Sigmoid colon (tissue), 7 donors: Measurements from ENCODE around the gene SLC9A5. TPM values are rescaled to one million over a fixed set of nuclear protein-coding genes. Genes with fewer than 3 reads are reported as not detected.

Experiments used
- DNase-seq: peaks from one replicate; pipeline ENCODE4 v3.0.0-alpha.2; 2019
- H3K27ac ChIP-seq, 4 donors: fragments of 200-600 bp; sonication (generic); one replicate each; pipeline ENCODE4 v1.5.1; 2016 to 2019; ENCODE audit warnings: mild to moderate bottlenecking in 1 of 4
- H3K27me3 ChIP-seq, 3 donors: fragments of 200-600 bp; sonication (generic); one replicate each; pipeline ENCODE4 v1.5.1; 2019; ENCODE audit warnings: mild to moderate bottlenecking in 1 of 3
- H3K36me3 ChIP-seq, 4 donors: fragments of 200-600 bp; sonication (generic); one replicate each; pipeline ENCODE4 v1.5.1; 2016 to 2019
- H3K4me1 ChIP-seq, 4 donors: fragments of 200-600 bp; sonication (generic); one replicate each; pipeline ENCODE4 v1.5.1; 2017 to 2019
- H3K4me3 ChIP-seq, 4 donors: fragments of 200-600 bp; sonication (generic); one replicate each; pipeline ENCODE4 v1.5.1; 2017 to 2019; ENCODE audit warnings: mild to moderate bottlenecking in 2 of 4, moderate library complexity in 1 of 4
- H3K9me3 ChIP-seq, 4 donors: fragments of 200-600 bp in 3 of 4; sonication (generic) in 3 of 4; one replicate each; pipeline versions ENCODE4 v1.5.1 to v1.6.1; 2013 to 2019
- EP300 ChIP-seq, 4 donors: sonication (generic); formaldehyde crosslinking; IDR thresholded peaks; one replicate each; pipeline ENCODE4 v1.6.1; 2017; ENCODE audit warnings: antibody characterized with exemption in 4 of 4
- POLR2A ChIP-seq, 2 donors: fragments of 450-650 bp; IDR thresholded peaks; one replicate each; pipeline ENCODE4 v1.6.1; 2016; ENCODE audit warnings: antibody characterized with exemption in 2 of 2, mild to moderate bottlenecking in 2 of 2, moderate library complexity in 2 of 2
- POLR2AphosphoS5 ChIP-seq, 4 donors: sonication (generic); formaldehyde crosslinking; IDR thresholded peaks; one replicate each; pipeline ENCODE4 v1.6.1; 2017; ENCODE audit warnings: antibody characterized with exemption in 4 of 4
- WGBS, 2 donors: extraction: QIAGEN DNeasy Blood & Tissue Kit; methylation state at CpG; one replicate each; pipeline ENCODE4 v1.1.7; 2013; 5-methylcytosine and 5-hydroxymethylcytosine counted together
- intact Hi-C: fragments of 100-400 bp; cut with DNase I; formaldehyde crosslinking; loops from one replicate; pipeline ENCODE4 v1.15.1; 2023
- polyA plus RNA-seq, 3 donors: library from polyadenylated mRNA; stranded (reverse); fragments of 200-250 nt; gene quantifications; one replicate each; pipeline ENCODE4 v1.2.3, GENCODE V29; 2013
- total RNA-seq, 4 donors: library from RNA; depleted of rRNA; stranded (reverse); fragments of >200 nt; gene quantifications; one replicate each; pipeline ENCODE4 v1.1.0, GENCODE V29; 2016
- TF ChIP-seq, protein P1 (sequence below), 4 experiments: fragments of 450-650 bp in 3 of 4; fragments of 200-600 bp in 1 of 4; IDR thresholded peaks; one replicate each; pipeline ENCODE4 v1.5.1; 2016 to 2019; ENCODE audit warnings: antibody characterized with exemption in 4 of 4, mild to moderate bottlenecking in 3 of 4, moderate library complexity in 2 of 4
- donor health status: healthy with polysubstance abuse.
- donor health status: Bipolar disorder and iron deficiency.
- donor health status: healthy.

The SLC9A5 gene
- total and polyA plus RNA-seq, 7 donors: 0.46 to 6.1 (median 0.99) TPM; not detected in 2

DNA sequence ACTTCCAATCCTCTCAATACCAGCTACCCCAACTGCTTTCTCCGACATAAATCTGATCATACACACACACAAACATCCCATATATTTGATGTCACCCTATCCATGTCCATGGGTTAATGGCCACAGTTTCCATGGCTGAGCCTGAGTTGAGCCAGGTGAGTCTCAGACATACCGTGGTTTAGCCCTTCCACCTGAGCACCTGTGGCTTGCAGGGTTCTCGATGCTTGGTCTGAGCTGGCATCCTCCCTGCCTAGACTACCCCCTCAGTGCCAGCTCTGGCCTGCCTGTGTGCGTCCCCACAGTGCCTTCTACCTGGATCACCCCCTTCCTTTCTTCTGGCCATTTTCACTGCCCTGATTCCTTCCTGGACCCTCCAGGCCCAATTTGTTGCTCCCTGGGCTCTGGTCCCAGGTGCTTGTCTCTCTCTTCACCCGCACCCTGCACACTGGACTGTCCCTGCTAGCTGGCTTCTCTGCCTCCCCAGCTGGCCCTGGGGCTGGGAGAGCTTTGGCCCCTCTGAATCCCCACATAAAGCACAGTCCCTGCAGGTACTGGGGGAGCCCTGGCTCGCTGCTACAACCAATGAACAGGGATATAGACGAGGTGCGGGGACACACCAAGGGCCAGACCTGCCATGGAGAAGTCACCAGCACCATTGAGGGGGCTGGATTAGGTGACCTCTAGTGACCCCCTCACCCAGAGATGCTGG, 42.5 kb upstream of the SLC9A5 start:
- DNase-seq: no peak
- Histone ChIP-seq H3K4me3 (no peak overlapping the region), H3K27ac (no peak overlapping the region), H3K9me3 (no peaks in the 10 kb centered on the region), H3K4me1 (no peaks in the 10 kb centered on the region), H3K36me3 (peaks cover 0 to 14% (median 6%) of the 10 kb centered on the region in 4 donors), H3K27me3 (no peaks in the 10 kb centered on the region)
- WGBS, 2 donors: 88 to 94% methylated on average over 8 of the region's 8 CpGs
- intact Hi-C loops: no loop called here
- no peak for TF ChIP-seq EP300 (IDR thresholded peaks at IDR 0.05)
- TF ChIP-seq, protein P1, sequence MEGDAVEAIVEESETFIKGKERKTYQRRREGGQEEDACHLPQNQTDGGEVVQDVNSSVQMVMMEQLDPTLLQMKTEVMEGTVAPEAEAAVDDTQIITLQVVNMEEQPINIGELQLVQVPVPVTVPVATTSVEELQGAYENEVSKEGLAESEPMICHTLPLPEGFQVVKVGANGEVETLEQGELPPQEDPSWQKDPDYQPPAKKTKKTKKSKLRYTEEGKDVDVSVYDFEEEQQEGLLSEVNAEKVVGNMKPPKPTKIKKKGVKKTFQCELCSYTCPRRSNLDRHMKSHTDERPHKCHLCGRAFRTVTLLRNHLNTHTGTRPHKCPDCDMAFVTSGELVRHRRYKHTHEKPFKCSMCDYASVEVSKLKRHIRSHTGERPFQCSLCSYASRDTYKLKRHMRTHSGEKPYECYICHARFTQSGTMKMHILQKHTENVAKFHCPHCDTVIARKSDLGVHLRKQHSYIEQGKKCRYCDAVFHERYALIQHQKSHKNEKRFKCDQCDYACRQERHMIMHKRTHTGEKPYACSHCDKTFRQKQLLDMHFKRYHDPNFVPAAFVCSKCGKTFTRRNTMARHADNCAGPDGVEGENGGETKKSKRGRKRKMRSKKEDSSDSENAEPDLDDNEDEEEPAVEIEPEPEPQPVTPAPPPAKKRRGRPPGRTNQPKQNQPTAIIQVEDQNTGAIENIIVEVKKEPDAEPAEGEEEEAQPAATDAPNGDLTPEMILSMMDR (IDR thresholded peaks at IDR 0.05): no peak
- TF ChIP-seq POLR2A (IDR thresholded peaks at IDR 0.05): no peak
- TF ChIP-seq POLR2AphosphoS5 (IDR thresholded peaks at IDR 0.05): no peak

DNA sequence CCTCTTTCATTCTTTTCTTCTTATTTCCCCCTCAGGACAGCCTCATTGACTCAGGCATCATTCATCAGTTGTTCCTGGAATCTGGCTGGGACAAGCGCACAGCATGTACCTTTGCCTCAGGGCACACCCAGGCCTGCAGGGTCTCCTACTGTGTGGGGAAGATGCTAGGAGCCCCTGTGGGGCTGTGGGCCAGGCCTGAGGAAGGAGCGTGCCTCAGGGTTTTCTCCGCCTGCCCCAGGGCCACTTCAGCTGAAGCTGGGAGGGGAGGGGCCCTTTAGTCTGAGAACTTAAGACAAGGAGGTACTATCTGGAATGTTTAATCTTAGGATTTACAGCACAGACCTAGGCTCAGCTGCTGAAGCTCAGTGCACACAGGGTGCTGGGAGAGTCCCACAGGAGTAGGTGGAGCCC, 41.9 kb upstream of the SLC9A5 start:
- peaks cover 0 to 8% (median 3%) of the 10 kb centered on the region in 4 donors for H3K36me3 ChIP-seq
- H3K4me1 ChIP-seq: no peaks in the 10 kb centered on the region
- no peaks in the 10 kb centered on the region for H3K9me3 ChIP-seq
- no peak overlapping the region for H3K4me3 ChIP-seq
- intact Hi-C loops: no loop called here
- TF ChIP-seq, protein P1 (IDR thresholded peaks at IDR 0.05): no peak
- TF ChIP-seq POLR2AphosphoS5 (IDR thresholded peaks at IDR 0.05) (no peak), POLR2A (IDR thresholded peaks at IDR 0.05) (no peak), EP300 (IDR thresholded peaks at IDR 0.05) (no peak)
- DNase-seq: no peak
- no peak overlapping the region for H3K27ac ChIP-seq
- 92 to 93% methylated on average over 3 of the region's 3 CpGs for whole genome bisulfite sequencing, 2 donors
- H3K27me3 ChIP-seq: no peaks in the 10 kb centered on the region

DNA sequence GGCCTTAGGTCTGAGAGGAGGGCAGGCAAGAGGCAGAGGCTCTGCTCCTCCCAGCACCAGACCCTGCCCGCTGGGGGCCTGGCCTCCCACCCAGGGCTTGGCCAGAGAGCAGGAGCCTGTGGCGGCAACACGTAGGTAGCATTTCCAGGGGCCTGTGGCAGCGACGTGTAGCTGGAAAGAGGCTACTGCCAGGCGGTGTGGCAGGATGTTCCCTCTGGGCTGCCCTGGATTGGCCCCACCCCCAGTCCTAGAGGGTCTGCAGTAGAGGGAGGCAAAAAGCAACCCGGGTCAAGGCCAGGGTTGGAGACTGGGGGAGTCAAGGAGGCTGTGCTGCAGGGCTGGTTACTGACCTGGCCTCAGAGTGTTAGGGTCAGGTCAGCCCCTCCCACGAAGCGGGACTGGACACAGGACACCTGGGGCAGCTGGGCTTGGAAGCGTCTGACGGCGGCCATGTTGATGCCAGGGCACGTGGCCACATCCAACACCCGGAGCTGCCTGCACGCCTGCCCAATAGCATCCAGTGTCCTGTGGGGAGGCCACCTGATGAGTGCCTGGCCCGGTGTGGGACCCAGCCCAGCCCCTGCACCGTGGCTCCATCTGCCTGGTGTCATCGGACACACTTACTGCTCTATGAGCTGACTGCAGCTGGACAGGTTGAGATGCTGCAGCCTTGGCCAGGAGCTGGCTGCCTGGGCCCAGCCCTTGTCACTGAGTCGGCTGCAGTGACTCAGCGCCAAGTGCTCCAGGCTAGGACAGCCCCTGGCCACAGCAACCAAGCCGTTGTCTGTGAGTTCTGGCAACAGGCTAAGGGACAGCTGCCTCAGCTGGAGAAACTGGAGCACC, 41.3 kb upstream of the SLC9A5 start:
- Histone ChIP-seq H3K4me3 (no peak overlapping the region), H3K27me3 (no peaks in the 10 kb centered on the region), H3K36me3 (peaks cover 0 to 4% (median 0%) of the 10 kb centered on the region in 4 donors), H3K9me3 (no peaks in the 10 kb centered on the region), H3K27ac (no peak overlapping the region), H3K4me1 (no peaks in the 10 kb centered on the region)
- WGBS, 2 donors: 58 to 82% methylated on average over 21 of the region's 21 CpGs
- DNase-seq: no peak
- TF ChIP-seq EP300 (IDR thresholded peaks at IDR 0.05) (no peak), POLR2AphosphoS5 (IDR thresholded peaks at IDR 0.05) (no peak), POLR2A (IDR thresholded peaks at IDR 0.05) (no peak)
- TF ChIP-seq, protein P1 (IDR thresholded peaks at IDR 0.05): no peak
- intact Hi-C loops: no loop called here

DNA sequence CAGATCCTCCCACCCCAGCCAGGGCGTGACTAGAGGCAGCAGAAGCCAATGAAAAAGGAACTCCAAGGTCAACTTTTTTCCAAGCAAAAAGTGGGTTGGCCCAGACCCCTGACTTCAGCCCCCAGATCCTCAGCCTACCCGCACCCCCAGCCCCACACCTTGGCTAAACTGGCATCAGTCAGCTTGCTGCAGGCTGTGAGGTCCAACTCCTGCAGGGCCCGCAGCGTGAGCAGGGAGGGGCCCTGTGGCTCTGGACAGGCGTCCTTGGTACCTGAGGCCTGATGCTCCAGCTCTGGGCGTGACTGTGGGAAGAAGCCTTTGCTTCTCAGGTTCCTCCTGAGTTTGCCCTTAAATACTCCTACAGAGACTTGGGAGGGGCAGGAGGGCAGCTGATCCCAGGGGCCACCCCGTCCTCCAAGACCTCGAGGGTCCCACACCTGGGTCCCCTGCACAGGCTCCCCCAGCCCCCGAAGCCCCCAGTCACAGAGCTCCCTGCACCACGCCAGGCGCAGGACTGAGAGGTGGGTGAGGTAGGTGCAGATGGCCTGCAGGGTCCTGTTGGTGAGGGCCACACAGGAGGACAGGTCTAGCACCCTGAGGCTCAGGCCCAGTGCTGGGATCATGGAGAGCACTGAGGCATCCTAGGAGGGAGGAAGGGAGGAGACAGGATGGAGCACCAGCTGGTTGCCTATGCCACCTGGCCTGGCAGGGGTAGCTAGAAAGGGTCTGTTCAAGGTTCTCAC, 40.5 kb upstream of the SLC9A5 start:
- intact Hi-C loops: no loop called here
- 61 to 87% methylated on average over 11 of the region's 11 CpGs for whole genome bisulfite sequencing, 2 donors
- DNase-seq: no peak
- no peak overlapping the region for H3K27ac ChIP-seq
- H3K4me3 ChIP-seq: no peak overlapping the region
- H3K27me3 ChIP-seq: no peaks in the 10 kb centered on the region
- TF ChIP-seq POLR2AphosphoS5 (IDR thresholded peaks at IDR 0.05) (no peak), POLR2A (IDR thresholded peaks at IDR 0.05) (no peak), EP300 (IDR thresholded peaks at IDR 0.05) (no peak)
- TF ChIP-seq, protein P1 (IDR thresholded peaks at IDR 0.05): no peak
- no peaks in the 10 kb centered on the region for H3K4me1 ChIP-seq
- no peaks in the 10 kb centered on the region for H3K9me3 ChIP-seq
- peaks cover 0 to 4% (median 0%) of the 10 kb centered on the region in 4 donors for H3K36me3 ChIP-seq
